Measurements from ENCODE around the gene VGF.

VGF gene

GRCh38 chr7:101171442-101171837 is 6.1 kb upstream of the VGF start:
- Histone ChIP-seq H3K27me3 (ENCODE audit: insufficient read depth, low read length) (peaks cover 90% of the 10 kb centered on the region), H3K9ac (ENCODE audit: low read depth, low read length) (no peak overlapping the region), H3K27ac (ENCODE audit: low read depth, low read length) (no peak overlapping the region), H3K4me3 (ENCODE audit: low read length) (peak overlapping the region; percentile 46), H3K4me1 (ENCODE audit: insufficient read depth, low read length) (peaks cover 34% of the 10 kb centered on the region), H3K36me3 (ENCODE audit: insufficient read depth, low read length) (no peaks in the 10 kb centered on the region), H3K9me3 (ENCODE audit: insufficient read depth, low read depth, low read length) (no peaks in the 10 kb centered on the region)
- WGBS: 4% methylated on average over 12 of the region's 13 CpGs

GRCh38 chr7:101170617-101171441 is 5.5 kb upstream of the VGF start:
- 6% methylated on average over 16 of the region's 17 CpGs for WGBS
- no peaks in the 10 kb centered on the region for H3K36me3 ChIP-seq (ENCODE audit: insufficient read depth, low read length)
- peaks cover 34% of the 10 kb centered on the region for H3K4me1 ChIP-seq (ENCODE audit: insufficient read depth, low read length)
- peaks cover 84% of the 10 kb centered on the region for H3K27me3 ChIP-seq (ENCODE audit: insufficient read depth, low read length)
- H3K27ac ChIP-seq (ENCODE audit: low read depth, low read length): no peak overlapping the region
- peak overlapping the region; percentile 43; the same call in 1 of the 2 replicates for H3K4me3 ChIP-seq (ENCODE audit: low read length)
- H3K9me3 ChIP-seq (ENCODE audit: insufficient read depth, low read depth, low read length): no peaks in the 10 kb centered on the region
- H3K9ac ChIP-seq (ENCODE audit: low read depth, low read length): no peak overlapping the region

- H3K4me1 ChIP-seq (ENCODE audit: insufficient read depth, low read length): peaks cover 36% of the 10 kb centered on the region
- H3K36me3 ChIP-seq (ENCODE audit: insufficient read depth, low read length): no peaks in the 10 kb centered on the region
- peak overlapping the region; percentile 28; the same call in 1 of the 2 replicates for H3K9ac ChIP-seq (ENCODE audit: low read depth, low read length)
- H3K27me3 ChIP-seq (ENCODE audit: insufficient read depth, low read length): peaks cover 79% of the 10 kb centered on the region
- WGBS: 2% methylated on average over 32 of the region's 33 CpGs
- H3K4me3 ChIP-seq (ENCODE audit: low read length): peak overlapping the region; percentile 43
- no peaks in the 10 kb centered on the region for H3K9me3 ChIP-seq (ENCODE audit: insufficient read depth, low read depth, low read length)
- no peak overlapping the region for H3K27ac ChIP-seq (ENCODE audit: low read depth, low read length)
Measured at GRCh38 chr7:101169838-101170551, 4.6 kb upstream of the VGF start.

- Histone ChIP-seq H3K27ac (ENCODE audit: low read depth, low read length) (peak overlapping the region; percentile 19; the same call in 1 of the 2 replicates), H3K27me3 (ENCODE audit: insufficient read depth, low read length) (peaks cover 79% of the 10 kb centered on the region), H3K9me3 (ENCODE audit: insufficient read depth, low read depth, low read length) (no peaks in the 10 kb centered on the region), H3K9ac (ENCODE audit: low read depth, low read length) (peak overlapping the region; percentile 28; the same call in 1 of the 2 replicates), H3K4me1 (ENCODE audit: insufficient read depth, low read length) (peaks cover 40% of the 10 kb centered on the region), H3K36me3 (ENCODE audit: insufficient read depth, low read length) (no peaks in the 10 kb centered on the region), H3K4me3 (ENCODE audit: low read length) (peak overlapping the region; percentile 43)
- WGBS: 1% methylated on average over 14 of the region's 18 CpGs
Measured at GRCh38 chr7:101169110-101169837, 3.9 kb upstream of the VGF start.

GRCh38 chr7:101168412-101169049 is 3.2 kb upstream of the VGF start:
- peak overlapping the region; percentile 19; the same call in 1 of the 2 replicates for H3K27ac ChIP-seq (ENCODE audit: low read depth, low read length)
- peak overlapping the region; percentile 23; the same call in 1 of the 2 replicates for H3K9ac ChIP-seq (ENCODE audit: low read depth, low read length)
- H3K36me3 ChIP-seq (ENCODE audit: insufficient read depth, low read length): no peaks in the 10 kb centered on the region
- WGBS: 23% methylated on average over 2 of the region's 6 CpGs
- peaks cover 40% of the 10 kb centered on the region for H3K4me1 ChIP-seq (ENCODE audit: insufficient read depth, low read length)
- H3K4me3 ChIP-seq (ENCODE audit: low read length): peak overlapping the region; percentile 43
- H3K27me3 ChIP-seq (ENCODE audit: insufficient read depth, low read length): peaks cover 74% of the 10 kb centered on the region
- no peaks in the 10 kb centered on the region for H3K9me3 ChIP-seq (ENCODE audit: insufficient read depth, low read depth, low read length)

GRCh38 chr7:101167645-101168411 is 2.5 kb upstream of the VGF start:
- no peaks in the 10 kb centered on the region for H3K9me3 ChIP-seq (ENCODE audit: insufficient read depth, low read depth, low read length)
- 6% methylated on average over 8 of the region's 12 CpGs for WGBS
- H3K27me3 ChIP-seq (ENCODE audit: insufficient read depth, low read length): peaks cover 67% of the 10 kb centered on the region
- H3K4me1 ChIP-seq (ENCODE audit: insufficient read depth, low read length): peaks cover 40% of the 10 kb centered on the region
- no peaks in the 10 kb centered on the region for H3K36me3 ChIP-seq (ENCODE audit: insufficient read depth, low read length)
- H3K27ac ChIP-seq (ENCODE audit: low read depth, low read length): peak overlapping the region; percentile 1; the same call in 1 of the 2 replicates
- peak overlapping the region; percentile 43 for H3K4me3 ChIP-seq (ENCODE audit: low read length)
- peak overlapping the region; percentile 23; the same call in 1 of the 2 replicates for H3K9ac ChIP-seq (ENCODE audit: low read depth, low read length)

- Histone ChIP-seq H3K9ac (ENCODE audit: low read depth, low read length) (no peak overlapping the region), H3K4me3 (ENCODE audit: low read length) (peak overlapping the region; percentile 43), H3K36me3 (ENCODE audit: insufficient read depth, low read length) (no peaks in the 10 kb centered on the region), H3K27me3 (ENCODE audit: insufficient read depth, low read length) (peaks cover 60% of the 10 kb centered on the region), H3K9me3 (ENCODE audit: insufficient read depth, low read depth, low read length) (no peaks in the 10 kb centered on the region), H3K4me1 (ENCODE audit: insufficient read depth, low read length) (peaks cover 45% of the 10 kb centered on the region), H3K27ac (ENCODE audit: low read depth, low read length) (peak overlapping the region; percentile 73)
- WGBS: under 1% methylated on average over 14 of the region's 19 CpGs
Measured at GRCh38 chr7:101166909-101167644, 1.7 kb upstream of the VGF start.

GRCh38 chr7:101166648-101166908 is 1.2 kb upstream of the VGF start:
- peak overlapping the region; percentile 53 for H3K4me3 ChIP-seq (ENCODE audit: low read length)
- peaks cover 55% of the 10 kb centered on the region for H3K27me3 ChIP-seq (ENCODE audit: insufficient read depth, low read length)
- no peak overlapping the region for H3K9ac ChIP-seq (ENCODE audit: low read depth, low read length)

GRCh38 chr7:101165958-101166647 is 734 bp upstream of the VGF start:
- no peaks in the 10 kb centered on the region for H3K36me3 ChIP-seq (ENCODE audit: insufficient read depth, low read length)
- H3K9me3 ChIP-seq (ENCODE audit: insufficient read depth, low read depth, low read length): no peaks in the 10 kb centered on the region
- H3K27me3 ChIP-seq (ENCODE audit: insufficient read depth, low read length): peaks cover 50% of the 10 kb centered on the region
- H3K27ac ChIP-seq (ENCODE audit: low read depth, low read length): peak overlapping the region; percentile 54; the same call in 1 of the 2 replicates
- H3K9ac ChIP-seq (ENCODE audit: low read depth, low read length): no peak overlapping the region
- peaks cover 51% of the 10 kb centered on the region for H3K4me1 ChIP-seq (ENCODE audit: insufficient read depth, low read length)
- WGBS: under 1% methylated on average over 25 of the region's 38 CpGs
- H3K4me3 ChIP-seq (ENCODE audit: low read length): peak overlapping the region; percentile 53

More at GRCh38 chr7:101166648-101166908, 1.2 kb upstream of the VGF start:
- peaks cover 49% of the 10 kb centered on the region for H3K4me1 ChIP-seq (ENCODE audit: insufficient read depth, low read length)
- H3K36me3 ChIP-seq (ENCODE audit: insufficient read depth, low read length): no peaks in the 10 kb centered on the region
- H3K9me3 ChIP-seq (ENCODE audit: insufficient read depth, low read depth, low read length): no peaks in the 10 kb centered on the region
- peak overlapping the region; percentile 73; the same call in 1 of the 2 replicates for H3K27ac ChIP-seq (ENCODE audit: low read depth, low read length)
- WGBS: under 1% methylated on average over 11 of the region's 11 CpGs
